GM23338 (cell line): ENCODE results near the gene SLC44A1. TPM values are rescaled to one million over a fixed set of nuclear protein-coding genes. Genes with fewer than 3 reads are reported as not detected.

ENCODE experiments used
- ATAC-seq: fragments of 200-7000 bp; cut with Tn5 transposase; 3 replicates; pipeline ENCODE4 v1.9.1; 2020
- DNase-seq: peaks from one replicate; pipeline ENCODE4 v3.0.0-alpha.2; 2015; ENCODE audit warnings: low spot score
- H2AFZ ChIP-seq: fragments of 200-600 bp; sonication (generic); 2 replicates; pipeline ENCODE4 v1.8.0; 2016; ENCODE audit warnings: antibody characterized with exemption, mild to moderate bottlenecking, moderate library complexity
- H3F3A ChIP-seq: fragments of 200-600 bp; sonication (generic); replicated peaks from 2 replicates; pipeline ENCODE4 v1.8.0; 2017; ENCODE audit warnings: antibody characterized with exemption, mixed run types, low read depth
- H3K27ac ChIP-seq: fragments of 200-600 bp; sonication (generic); 2 replicates; pipeline ENCODE4 v1.6.1; 2016; ENCODE audit warnings: low read depth
- H3K27me3 ChIP-seq: fragments of 200-600 bp; sonication (generic); 2 replicates; pipeline ENCODE4 v1.8.0; 2016; ENCODE audit warnings: mild to moderate bottlenecking, mixed run types, moderate library complexity; ENCODE audit not compliant: insufficient read depth
- H3K36me3 ChIP-seq: fragments of 200-600 bp; sonication (generic); 2 replicates; pipeline ENCODE4 v1.8.0; 2016; ENCODE audit warnings: mild to moderate bottlenecking; ENCODE audit not compliant: insufficient read depth
- H3K4me1 ChIP-seq: fragments of 200-600 bp; sonication (generic); 2 replicates; pipeline ENCODE4 v1.8.0; 2016; ENCODE audit warnings: mild to moderate bottlenecking, moderate library complexity; ENCODE audit not compliant: insufficient read depth
- H3K4me2 ChIP-seq: fragments of 200-600 bp; sonication (generic); 2 replicates; pipeline ENCODE4 v1.7.1; 2017; ENCODE audit warnings: mixed run types
- H3K4me3 ChIP-seq: fragments of 200-600 bp; sonication (generic); 2 replicates; pipeline ENCODE4 v1.6.1; 2016; ENCODE audit warnings: mixed run types
- H3K79me2 ChIP-seq: fragments of 200-600 bp; sonication (generic); replicated peaks from 2 replicates; pipeline ENCODE4 v1.8.0; 2017; ENCODE audit warnings: mild to moderate bottlenecking; ENCODE audit not compliant: insufficient read depth
- H3K9me2 ChIP-seq: fragments of 200-600 bp; sonication (generic); 2 replicates; pipeline ENCODE4 v1.8.0; 2017; ENCODE audit not compliant: insufficient read depth
- H4K20me1 ChIP-seq: fragments of 200-600 bp; sonication (generic); replicated peaks from 2 replicates; pipeline ENCODE4 v1.8.0; 2017; ENCODE audit warnings: mild to moderate bottlenecking; ENCODE audit not compliant: insufficient read depth
- H3K27ac Mint-ChIP-seq: 2 replicates; pipeline ENCODE4 v1.8.0; 2020; ENCODE audit warnings: inconsistent platforms, mild to moderate bottlenecking, moderate library complexity, mixed read lengths
- H3K27me3 Mint-ChIP-seq: 3 replicates; pipeline ENCODE4 v1.8.0; 2022; ENCODE audit warnings: low read depth, mild to moderate bottlenecking, moderate library complexity, mixed read lengths, inconsistent platforms; ENCODE audit not compliant: insufficient read depth, poor library complexity
- H3K36me3 Mint-ChIP-seq: 3 replicates; pipeline ENCODE4 v1.8.0; 2021; ENCODE audit warnings: low read depth, mild to moderate bottlenecking, inconsistent platforms, moderate library complexity, mixed read lengths
- H3K4me1 Mint-ChIP-seq: 3 replicates; pipeline ENCODE4 v1.8.0; 2020; ENCODE audit warnings: mild to moderate bottlenecking, inconsistent platforms, mixed read lengths
- H3K4me3 Mint-ChIP-seq: 3 replicates; pipeline ENCODE4 v1.8.0; 2021; ENCODE audit warnings: moderate library complexity, mild to moderate bottlenecking, inconsistent platforms, mixed read lengths
- H3K9me3 Mint-ChIP-seq: 3 replicates; pipeline ENCODE4 v1.8.0; 2020; ENCODE audit warnings: moderate library complexity, mild to moderate bottlenecking, inconsistent platforms, mixed read lengths
- CREB1 ChIP-seq: fragments of 250-450 bp; sonication (Bioruptor Pico); IDR thresholded peaks from 2 replicates; pipeline ENCODE4 v1.5.0; 2020; ENCODE audit warnings: low read depth, mild to moderate bottlenecking, moderate library complexity
- EZH2 ChIP-seq: fragments of 200-600 bp; sonication (generic); IDR thresholded peaks from one replicate; pipeline ENCODE4 v1.8.0; 2017; ENCODE audit warnings: antibody characterized with exemption, mild to moderate bottlenecking, low read depth; ENCODE audit not compliant: unreplicated experiment
- JUNB ChIP-seq: IDR thresholded peaks from one replicate; pipeline ENCODE4 v1.6.1; 2016; ENCODE audit warnings: antibody characterized with exemption; ENCODE audit not compliant: unreplicated experiment
- POLR2AphosphoS5 ChIP-seq: IDR thresholded peaks from 2 replicates; pipeline ENCODE4 v1.6.1; 2016; ENCODE audit warnings: antibody characterized with exemption, low read depth
- STAT1 ChIP-seq: IDR thresholded peaks from one replicate; pipeline ENCODE4 v1.6.1; 2016; ENCODE audit warnings: antibody characterized with exemption; ENCODE audit not compliant: unreplicated experiment
- ZNF331 ChIP-seq: fragments of 250-450 bp; sonication (Bioruptor Pico); IDR thresholded peaks from 2 replicates; pipeline ENCODE4 v1.5.0; 2020; ENCODE audit warnings: low read depth, mild to moderate bottlenecking, moderate library complexity
- polyA plus RNA-seq: library from polyadenylated mRNA; unstranded; fragments of >200 nt; fragmentation: Nextera tagmentation; extraction: Ambion mirVana; gene quantifications from 2 replicates; pipeline ENCODE4 v1.2.1, GENCODE V29; 2016
- total RNA-seq: library from RNA; depleted of rRNA; stranded (reverse); fragments of >200 nt; shearing (Covaris generic); gene quantifications from 2 replicates; pipeline ENCODE4 v1.2.3, GENCODE V29; 2014
- TF ChIP-seq, protein P1 (sequence below): fragments of 250-450 bp; sonication (Bioruptor Pico); IDR thresholded peaks from 2 replicates; pipeline ENCODE4 v1.5.0; 2020; ENCODE audit warnings: mild to moderate bottlenecking, moderate library complexity
- TF ChIP-seq, protein P2 (sequence below), 2 experiments: fragments of 200-600 bp in 1 of 2; sonication (generic) in 1 of 2; conservative IDR thresholded peaks; 2 replicates each; pipeline versions ENCODE4 v1.5.1 to v1.6.1; 2016 to 2017; ENCODE audit warnings: antibody characterized with exemption in 2 of 2, low read depth in 2 of 2, mild to moderate bottlenecking in 2 of 2, moderate library complexity in 1 of 2
- TF ChIP-seq, protein P3 (sequence below): IDR thresholded peaks from 2 replicates; pipeline ENCODE4 v1.6.1; 2016; ENCODE audit warnings: antibody characterized with exemption

The SLC44A1 gene
- total and polyA plus RNA-seq, 2 experiments from 2014 or later = 14.9 to 75.0 TPM

- TF ChIP-seq, protein P1, sequence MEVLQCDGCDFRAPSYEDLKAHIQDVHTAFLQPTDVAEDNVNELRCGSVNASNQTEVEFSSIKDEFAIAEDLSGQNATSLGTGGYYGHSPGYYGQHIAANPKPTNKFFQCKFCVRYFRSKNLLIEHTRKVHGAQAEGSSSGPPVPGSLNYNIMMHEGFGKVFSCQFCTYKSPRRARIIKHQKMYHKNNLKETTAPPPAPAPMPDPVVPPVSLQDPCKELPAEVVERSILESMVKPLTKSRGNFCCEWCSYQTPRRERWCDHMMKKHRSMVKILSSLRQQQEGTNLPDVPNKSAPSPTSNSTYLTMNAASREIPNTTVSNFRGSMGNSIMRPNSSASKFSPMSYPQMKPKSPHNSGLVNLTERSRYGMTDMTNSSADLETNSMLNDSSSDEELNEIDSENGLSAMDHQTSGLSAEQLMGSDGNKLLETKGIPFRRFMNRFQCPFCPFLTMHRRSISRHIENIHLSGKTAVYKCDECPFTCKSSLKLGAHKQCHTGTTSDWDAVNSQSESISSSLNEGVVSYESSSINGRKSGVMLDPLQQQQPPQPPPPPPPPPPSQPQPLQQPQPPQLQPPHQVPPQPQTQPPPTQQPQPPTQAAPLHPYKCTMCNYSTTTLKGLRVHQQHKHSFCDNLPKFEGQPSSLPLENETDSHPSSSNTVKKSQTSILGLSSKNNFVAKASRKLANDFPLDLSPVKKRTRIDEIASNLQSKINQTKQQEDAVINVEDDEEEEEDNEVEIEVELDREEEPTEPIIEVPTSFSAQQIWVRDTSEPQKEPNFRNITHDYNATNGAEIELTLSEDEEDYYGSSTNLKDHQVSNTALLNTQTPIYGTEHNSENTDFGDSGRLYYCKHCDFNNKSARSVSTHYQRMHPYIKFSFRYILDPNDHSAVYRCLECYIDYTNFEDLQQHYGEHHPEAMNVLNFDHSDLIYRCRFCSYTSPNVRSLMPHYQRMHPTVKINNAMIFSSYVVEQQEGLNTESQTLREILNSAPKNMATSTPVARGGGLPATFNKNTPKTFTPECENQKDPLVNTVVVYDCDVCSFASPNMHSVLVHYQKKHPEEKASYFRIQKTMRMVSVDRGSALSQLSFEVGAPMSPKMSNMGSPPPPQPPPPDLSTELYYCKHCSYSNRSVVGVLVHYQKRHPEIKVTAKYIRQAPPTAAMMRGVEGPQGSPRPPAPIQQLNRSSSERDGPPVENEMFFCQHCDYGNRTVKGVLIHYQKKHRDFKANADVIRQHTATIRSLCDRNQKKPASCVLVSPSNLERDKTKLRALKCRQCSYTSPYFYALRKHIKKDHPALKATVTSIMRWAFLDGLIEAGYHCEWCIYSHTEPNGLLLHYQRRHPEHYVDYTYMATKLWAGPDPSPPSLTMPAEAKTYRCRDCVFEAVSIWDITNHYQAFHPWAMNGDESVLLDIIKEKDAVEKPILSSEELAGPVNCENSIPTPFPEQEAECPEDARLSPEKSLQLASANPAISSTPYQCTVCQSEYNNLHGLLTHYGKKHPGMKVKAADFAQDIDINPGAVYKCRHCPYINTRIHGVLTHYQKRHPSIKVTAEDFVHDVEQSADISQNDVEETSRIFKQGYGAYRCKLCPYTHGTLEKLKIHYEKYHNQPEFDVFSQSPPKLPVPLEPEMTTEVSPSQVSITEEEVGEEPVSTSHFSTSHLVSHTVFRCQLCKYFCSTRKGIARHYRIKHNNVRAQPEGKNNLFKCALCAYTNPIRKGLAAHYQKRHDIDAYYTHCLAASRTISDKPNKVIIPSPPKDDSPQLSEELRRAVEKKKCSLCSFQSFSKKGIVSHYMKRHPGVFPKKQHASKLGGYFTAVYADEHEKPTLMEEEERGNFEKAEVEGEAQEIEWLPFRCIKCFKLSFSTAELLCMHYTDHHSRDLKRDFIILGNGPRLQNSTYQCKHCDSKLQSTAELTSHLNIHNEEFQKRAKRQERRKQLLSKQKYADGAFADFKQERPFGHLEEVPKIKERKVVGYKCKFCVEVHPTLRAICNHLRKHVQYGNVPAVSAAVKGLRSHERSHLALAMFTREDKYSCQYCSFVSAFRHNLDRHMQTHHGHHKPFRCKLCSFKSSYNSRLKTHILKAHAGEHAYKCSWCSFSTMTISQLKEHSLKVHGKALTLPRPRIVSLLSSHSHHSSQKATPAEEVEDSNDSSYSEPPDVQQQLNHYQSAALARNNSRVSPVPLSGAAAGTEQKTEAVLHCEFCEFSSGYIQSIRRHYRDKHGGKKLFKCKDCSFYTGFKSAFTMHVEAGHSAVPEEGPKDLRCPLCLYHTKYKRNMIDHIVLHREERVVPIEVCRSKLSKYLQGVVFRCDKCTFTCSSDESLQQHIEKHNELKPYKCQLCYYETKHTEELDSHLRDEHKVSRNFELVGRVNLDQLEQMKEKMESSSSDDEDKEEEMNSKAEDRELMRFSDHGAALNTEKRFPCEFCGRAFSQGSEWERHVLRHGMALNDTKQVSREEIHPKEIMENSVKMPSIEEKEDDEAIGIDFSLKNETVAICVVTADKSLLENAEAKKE (CRISPR knock-in tag) = no peak
Measured at GRCh38 chr9:105483618-105484017, 239.2 kb downstream of the SLC44A1 start (continued).

DNA sequence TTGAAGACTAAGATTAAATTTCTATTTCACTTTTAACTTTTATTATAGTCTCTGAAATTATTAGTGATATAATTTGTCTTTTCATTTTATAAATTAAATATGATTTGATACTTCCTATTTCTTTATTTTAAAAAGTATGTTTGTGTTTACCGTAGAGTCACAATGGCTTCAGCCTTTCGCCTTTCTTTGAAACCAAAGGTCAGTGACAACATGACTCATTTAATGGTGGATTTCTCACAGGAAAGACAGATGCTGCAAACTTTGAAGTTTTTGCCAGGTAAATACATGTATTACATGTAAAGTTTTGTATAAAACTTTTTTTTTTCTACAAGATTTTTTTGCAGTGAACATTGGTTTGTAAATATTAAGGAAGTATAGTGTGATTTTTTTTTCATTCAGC is 239.8 kb downstream of the SLC44A1 start:
- H3K4me1 ChIP-seq = no peaks in the 10 kb centered on the region
- TF ChIP-seq JUNB (no peak), ZNF331 (CRISPR knock-in tag) (no peak), CREB1 (CRISPR knock-in tag) (no peak), STAT1 (no peak), EZH2 (no peak), POLR2AphosphoS5 (no peak)
- TF ChIP-seq, protein P2, sequence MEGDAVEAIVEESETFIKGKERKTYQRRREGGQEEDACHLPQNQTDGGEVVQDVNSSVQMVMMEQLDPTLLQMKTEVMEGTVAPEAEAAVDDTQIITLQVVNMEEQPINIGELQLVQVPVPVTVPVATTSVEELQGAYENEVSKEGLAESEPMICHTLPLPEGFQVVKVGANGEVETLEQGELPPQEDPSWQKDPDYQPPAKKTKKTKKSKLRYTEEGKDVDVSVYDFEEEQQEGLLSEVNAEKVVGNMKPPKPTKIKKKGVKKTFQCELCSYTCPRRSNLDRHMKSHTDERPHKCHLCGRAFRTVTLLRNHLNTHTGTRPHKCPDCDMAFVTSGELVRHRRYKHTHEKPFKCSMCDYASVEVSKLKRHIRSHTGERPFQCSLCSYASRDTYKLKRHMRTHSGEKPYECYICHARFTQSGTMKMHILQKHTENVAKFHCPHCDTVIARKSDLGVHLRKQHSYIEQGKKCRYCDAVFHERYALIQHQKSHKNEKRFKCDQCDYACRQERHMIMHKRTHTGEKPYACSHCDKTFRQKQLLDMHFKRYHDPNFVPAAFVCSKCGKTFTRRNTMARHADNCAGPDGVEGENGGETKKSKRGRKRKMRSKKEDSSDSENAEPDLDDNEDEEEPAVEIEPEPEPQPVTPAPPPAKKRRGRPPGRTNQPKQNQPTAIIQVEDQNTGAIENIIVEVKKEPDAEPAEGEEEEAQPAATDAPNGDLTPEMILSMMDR (conservative IDR thresholded peaks at IDR 0.05; ENCODE audit: low read depth in 2 of 2) = no peak
- TF ChIP-seq, protein P3, sequence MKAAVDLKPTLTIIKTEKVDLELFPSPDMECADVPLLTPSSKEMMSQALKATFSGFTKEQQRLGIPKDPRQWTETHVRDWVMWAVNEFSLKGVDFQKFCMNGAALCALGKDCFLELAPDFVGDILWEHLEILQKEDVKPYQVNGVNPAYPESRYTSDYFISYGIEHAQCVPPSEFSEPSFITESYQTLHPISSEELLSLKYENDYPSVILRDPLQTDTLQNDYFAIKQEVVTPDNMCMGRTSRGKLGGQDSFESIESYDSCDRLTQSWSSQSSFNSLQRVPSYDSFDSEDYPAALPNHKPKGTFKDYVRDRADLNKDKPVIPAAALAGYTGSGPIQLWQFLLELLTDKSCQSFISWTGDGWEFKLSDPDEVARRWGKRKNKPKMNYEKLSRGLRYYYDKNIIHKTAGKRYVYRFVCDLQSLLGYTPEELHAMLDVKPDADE = no peak
- H3K4me3 Mint-ChIP-seq = no peak overlapping the region
- H3K36me3 Mint-ChIP-seq = peaks cover 3% of the 10 kb centered on the region; the same call in 2 of the 3 replicates
- H4K20me1 ChIP-seq = no peaks in the 10 kb centered on the region
- no peaks in the 10 kb centered on the region for H3K9me3 Mint-ChIP-seq
- no peak overlapping the region for H2AFZ ChIP-seq
- no peaks in the 10 kb centered on the region for H3F3A ChIP-seq
- H3K27me3 ChIP-seq = no peaks in the 10 kb centered on the region
- no peaks in the 10 kb centered on the region for H3K4me1 Mint-ChIP-seq
- ATAC-seq (no peak), DNase-seq (no peak)
- no peak overlapping the region for H3K4me2 ChIP-seq
- no peak overlapping the region for H3K4me3 ChIP-seq
- H3K79me2 ChIP-seq = no peaks in the 10 kb centered on the region
- H3K27ac Mint-ChIP-seq = no peak overlapping the region
- no peaks in the 10 kb centered on the region for H3K27me3 Mint-ChIP-seq
- no peak overlapping the region for H3K27ac ChIP-seq
- H3K36me3 ChIP-seq = no peaks in the 10 kb centered on the region
- H3K9me2 ChIP-seq = no peaks in the 10 kb centered on the region
